ENCODE measurements around the gene NKX2-4.

NKX2-4 gene

DNA sequence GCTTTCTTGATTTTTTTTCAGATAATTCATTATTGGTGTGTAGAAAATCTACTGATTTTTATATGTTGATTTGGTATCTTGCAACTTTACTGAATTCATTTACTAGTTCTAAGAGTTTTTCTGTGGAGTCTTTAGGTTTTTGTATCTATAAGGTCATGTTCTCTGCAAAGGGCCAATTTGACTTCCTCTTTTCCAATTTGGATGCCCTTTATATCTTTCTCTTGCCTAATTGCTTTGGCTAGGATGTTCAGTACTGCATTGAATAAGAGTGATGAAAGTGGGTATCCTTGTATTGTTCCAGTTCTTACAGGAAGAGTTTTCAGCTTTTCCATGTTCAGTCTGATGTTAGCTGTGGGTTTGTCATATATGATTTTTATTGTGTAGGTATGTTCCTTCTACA is 14.4 kb upstream of the NKX2-4 start:
- no peak for FAIRE-seq
- DNase-seq (ENCODE audit: insufficient read length) = no peak
- TF ChIP-seq POLR2A (IDR thresholded peaks at IDR 0.05; ENCODE audit: low read depth, low read length) (no peak), TAF1 (IDR thresholded peaks at IDR 0.05; ENCODE audit: borderline replicate concordance, low read depth, low read length) (no peak), POLR2AphosphoS5 (IDR thresholded peaks at IDR 0.05; ENCODE audit: low read depth, low read length) (no peak)

DNA sequence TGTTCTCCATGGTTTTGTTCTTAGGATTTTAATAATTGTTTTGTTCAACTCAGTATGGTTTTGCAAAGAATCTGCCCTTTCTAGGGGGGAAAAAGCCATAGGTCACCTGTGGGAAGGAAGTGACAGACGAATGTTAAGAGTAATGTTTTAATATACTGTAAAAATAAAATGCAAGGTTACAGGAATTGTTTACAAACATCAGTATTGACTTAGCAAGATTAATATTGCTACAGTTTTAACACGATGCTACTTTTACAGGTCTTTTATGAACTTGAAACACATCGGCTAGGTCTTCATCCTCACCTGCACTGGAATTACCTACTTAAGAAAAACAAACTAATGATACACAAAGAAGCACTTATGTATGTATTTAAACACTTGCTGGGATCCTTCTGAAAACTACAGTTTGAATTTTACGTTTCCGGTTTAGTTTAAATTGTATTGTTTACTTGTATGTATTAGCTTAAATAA is 1.7 kb upstream of the NKX2-4 start:
- FAIRE-seq (no peak), DNase-seq (ENCODE audit: insufficient read length) (no peak)
- TF ChIP-seq POLR2A (IDR thresholded peaks at IDR 0.05; ENCODE audit: low read depth, low read length) (no peak), POLR2AphosphoS5 (IDR thresholded peaks at IDR 0.05; ENCODE audit: low read depth, low read length) (no peak), TAF1 (IDR thresholded peaks at IDR 0.05; ENCODE audit: borderline replicate concordance, low read depth, low read length) (no peak)

DNA sequence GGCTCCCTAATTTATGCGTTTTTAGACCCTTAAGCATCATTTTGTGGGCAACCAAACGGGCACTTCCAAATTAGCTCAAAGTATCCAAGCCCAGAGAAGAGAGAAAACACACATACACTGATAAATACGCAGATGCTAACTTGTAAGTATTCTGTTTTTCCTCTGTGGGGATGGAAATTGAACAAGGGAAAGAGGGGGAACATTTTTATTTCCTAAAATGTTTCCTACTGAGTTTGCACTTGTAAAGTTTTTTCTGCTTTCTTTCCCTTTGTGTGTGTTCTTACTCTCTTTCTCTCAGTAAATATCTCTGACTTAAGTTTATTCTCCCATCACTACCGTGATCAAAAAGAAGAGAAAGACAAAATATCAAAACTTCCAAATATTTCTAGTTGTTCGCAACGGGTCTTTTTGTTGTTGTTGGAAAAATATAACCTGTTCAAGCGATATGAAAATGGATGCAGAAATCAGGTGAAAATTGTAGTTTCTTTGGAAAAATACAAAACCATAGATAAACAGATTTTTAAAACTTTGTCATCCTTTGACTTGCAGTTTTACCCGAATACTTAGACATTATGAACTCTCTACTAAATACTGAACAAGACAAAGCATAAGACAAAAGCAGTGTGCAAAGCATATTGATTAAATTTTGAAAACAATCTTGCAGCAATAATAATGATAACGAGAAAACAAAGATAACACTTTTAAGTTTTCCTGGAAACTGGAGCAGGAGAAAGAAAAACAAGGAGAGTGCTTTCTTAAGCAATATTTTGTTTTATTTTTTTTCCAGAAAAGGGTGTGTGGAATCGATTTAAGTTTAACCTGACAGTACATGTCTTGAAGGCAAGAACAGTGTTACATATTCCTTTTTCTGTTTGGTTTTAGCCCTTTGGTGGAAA is 1.0 kb upstream of the NKX2-4 start:
- DNase-seq (ENCODE audit: insufficient read length) = no peak
- TF ChIP-seq POLR2A (IDR thresholded peaks at IDR 0.05; ENCODE audit: low read depth, low read length) = no peak

DNA sequence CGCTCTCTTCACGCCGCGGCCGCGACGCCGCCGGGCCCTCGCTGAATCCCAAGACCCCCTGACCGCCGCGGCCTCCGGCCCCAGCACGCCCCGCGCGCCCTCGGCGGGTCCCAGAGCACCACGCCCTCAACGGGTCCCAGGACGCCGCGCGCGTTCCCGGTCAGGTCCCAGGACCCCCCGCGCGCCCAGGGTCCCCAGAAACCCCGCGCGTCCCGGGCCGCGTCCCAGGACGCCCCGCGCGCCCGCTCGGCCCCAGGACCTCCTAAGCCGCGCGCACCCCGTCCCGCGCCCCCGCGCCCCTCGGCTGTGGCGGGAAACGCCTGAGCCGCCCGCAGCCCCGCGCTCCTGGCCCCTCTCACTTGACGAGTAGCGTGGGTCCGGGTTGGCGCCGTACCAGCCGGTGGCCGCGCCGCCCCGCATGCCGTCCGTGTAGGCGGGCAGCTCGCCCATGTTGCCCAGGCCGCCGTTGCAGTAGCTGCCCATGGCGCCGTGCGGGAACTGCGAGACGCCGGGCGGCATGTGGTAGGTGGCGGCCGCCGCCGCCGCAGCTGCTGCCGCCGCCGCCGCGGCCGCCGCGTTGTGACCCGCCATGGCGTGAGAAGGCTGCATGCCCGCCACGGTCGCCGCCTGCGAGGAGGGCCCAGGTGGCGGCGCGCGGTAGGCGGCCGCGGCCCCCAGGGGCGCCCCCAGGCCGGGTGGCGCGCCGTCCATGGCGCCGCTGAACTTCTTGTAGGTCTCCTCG is 556 bp downstream of the NKX2-4 start:
- DNase-seq (ENCODE audit: insufficient read length) (no peak), FAIRE-seq (no peak)
- TF ChIP-seq TAF1 (IDR thresholded peaks at IDR 0.05; ENCODE audit: borderline replicate concordance, low read depth, low read length) = no peak
- TF ChIP-seq POLR2A (IDR thresholded peaks at IDR 0.05; ENCODE audit: low read depth, low read length) = no peak
- TF ChIP-seq POLR2AphosphoS5 (IDR thresholded peaks at IDR 0.05; ENCODE audit: low read depth, low read length) = no peak

More for the DNA sequence above, 1.0 kb upstream of the NKX2-4 start:
- FAIRE-seq = no peak

DNA sequence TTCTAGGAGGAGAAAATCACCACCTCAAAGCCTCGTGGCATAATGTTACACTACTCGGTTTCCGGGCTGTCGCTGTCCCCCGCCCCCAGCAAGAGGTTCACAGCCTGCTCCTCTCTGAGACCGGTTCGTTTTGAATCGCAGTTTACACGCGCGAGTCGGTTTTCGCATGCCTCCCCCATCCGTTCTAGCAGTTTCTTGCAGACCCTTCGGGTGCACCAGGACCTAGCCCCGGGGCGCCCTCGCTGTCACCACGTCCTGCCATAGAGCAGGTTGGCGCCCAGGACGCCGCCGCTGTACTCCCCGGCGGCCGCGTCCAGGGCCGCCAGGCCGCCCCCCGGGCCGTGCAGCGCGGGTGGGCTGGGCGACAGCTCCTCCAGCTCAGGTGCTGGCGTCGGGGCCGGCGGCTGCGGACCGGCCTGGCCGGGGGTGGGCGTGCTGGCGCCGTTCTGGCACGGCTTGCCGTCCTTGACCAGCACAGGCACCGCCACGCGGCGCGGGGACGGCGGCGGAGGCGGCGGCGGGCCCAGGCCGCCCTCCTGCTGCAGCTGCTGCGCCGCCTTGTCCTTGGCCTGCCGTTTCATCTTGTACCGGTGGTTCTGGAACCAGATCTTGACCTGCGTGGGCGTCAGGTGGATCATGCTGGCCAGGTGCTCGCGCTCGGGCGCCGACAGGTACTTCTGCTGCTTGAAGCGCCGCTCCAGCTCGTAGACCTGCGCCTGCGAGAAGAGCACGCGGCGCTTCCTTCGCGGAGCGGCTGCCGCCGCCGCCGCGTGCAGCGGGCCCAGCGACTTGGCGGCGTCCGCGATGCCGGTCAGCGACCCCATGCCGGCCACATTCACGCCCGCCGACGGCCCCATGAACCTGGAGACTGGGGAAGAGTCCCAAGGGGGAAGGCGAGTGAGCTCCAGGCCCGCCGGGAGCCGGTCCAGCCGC is 1.4 kb downstream of the NKX2-4 start:
- FAIRE-seq (no peak), DNase-seq (ENCODE audit: insufficient read length) (no peak)
- TF ChIP-seq POLR2AphosphoS5 (IDR thresholded peaks at IDR 0.05; ENCODE audit: low read depth, low read length) = no peak
- no peak for TF ChIP-seq TAF1 (IDR thresholded peaks at IDR 0.05; ENCODE audit: borderline replicate concordance, low read depth, low read length)
- TF ChIP-seq POLR2A (IDR thresholded peaks at IDR 0.05; ENCODE audit: low read depth, low read length) = no peak

DNA sequence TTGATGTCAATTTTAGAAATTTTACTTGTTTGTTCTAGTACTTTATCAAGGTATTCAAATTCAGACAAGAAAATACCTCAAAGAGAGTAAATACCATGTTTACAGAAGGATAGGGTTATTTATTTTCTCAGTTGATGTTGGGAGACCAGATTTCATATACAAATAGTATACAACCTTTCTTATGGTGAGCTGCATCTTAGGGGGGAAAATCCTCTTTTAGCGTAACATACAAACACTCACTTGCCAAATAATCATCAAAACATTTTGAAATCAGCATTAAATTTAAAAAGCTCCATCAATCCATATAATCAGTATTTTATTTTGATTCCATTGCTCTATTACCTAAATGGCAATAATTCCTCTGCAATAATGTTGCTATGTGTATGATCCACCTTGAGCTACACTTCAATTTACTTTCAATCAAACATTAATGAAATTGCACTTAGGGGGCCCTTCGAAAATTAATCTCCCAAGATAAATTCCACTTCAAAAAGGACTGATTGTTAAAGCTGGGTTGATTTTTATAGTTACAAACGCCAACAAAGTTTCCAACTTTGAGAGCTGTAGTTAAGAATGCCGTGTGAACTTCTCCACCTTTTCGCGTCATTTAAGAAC is 2.2 kb downstream of the NKX2-4 start:
- no peak for TF ChIP-seq TAF1 (IDR thresholded peaks at IDR 0.05; ENCODE audit: borderline replicate concordance, low read depth, low read length)
- no peak for TF ChIP-seq POLR2A (IDR thresholded peaks at IDR 0.05; ENCODE audit: low read depth, low read length)
- no peak for TF ChIP-seq POLR2AphosphoS5 (IDR thresholded peaks at IDR 0.05; ENCODE audit: low read depth, low read length)
- DNase-seq (ENCODE audit: insufficient read length) = no peak

DNA sequence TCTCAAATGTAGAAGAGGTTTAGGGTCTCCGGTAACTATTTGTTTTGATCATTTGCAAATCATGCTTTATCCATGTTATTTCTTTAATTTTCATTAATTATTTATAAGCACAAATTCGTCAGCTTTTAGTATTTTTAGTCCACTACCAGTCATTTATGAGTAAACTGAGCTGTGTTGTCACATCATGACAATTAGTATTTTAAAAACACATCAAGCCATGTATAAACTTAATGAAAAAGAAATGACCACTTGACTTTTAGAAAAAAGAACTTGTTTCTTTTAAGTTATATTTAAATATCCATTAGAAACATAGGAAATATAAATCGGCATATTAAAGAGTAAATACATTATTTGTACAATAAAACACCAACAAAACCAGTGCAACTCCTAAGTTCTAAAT is 2.8 kb downstream of the NKX2-4 start:
- DNase-seq (ENCODE audit: insufficient read length) (no peak), FAIRE-seq (no peak)
- TF ChIP-seq TAF1 (IDR thresholded peaks at IDR 0.05; ENCODE audit: borderline replicate concordance, low read depth, low read length) (no peak), POLR2AphosphoS5 (IDR thresholded peaks at IDR 0.05; ENCODE audit: low read depth, low read length) (no peak), POLR2A (IDR thresholded peaks at IDR 0.05; ENCODE audit: low read depth, low read length) (no peak)

More for the DNA sequence above, 2.2 kb downstream of the NKX2-4 start:
- FAIRE-seq = no peak

DNA sequence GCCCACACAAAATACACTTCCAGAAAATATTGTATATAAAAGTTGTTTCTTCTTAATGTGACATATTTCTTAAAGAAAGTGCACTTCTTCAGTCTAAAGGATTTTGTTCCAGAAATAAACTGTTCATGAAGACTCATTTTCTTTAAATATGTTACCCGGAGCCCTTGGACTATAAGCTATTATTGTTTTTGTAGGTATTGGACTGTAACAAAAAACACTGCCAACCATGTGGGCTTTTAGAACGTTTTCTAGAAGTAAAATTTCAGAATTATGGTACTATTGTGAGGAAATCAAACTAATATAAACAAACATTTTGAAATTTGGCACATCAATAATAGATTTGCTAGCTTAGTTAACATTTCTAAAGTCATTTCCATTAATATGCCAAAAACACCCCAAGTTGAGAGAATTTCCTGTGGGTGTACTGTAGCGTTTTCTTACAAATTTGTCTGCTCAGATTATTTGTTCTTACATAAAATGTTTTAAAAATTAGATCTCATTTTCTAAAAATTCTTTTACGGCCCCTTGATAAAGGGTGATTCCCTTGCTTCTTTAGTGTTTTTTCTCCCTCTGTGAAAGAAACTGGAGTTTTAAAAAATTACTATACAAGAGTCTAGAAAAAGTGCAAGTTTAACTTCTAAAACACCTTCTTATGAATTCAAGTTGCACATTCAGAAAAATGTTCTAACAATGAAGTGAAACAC is 3.4 kb downstream of the NKX2-4 start:
- TF ChIP-seq POLR2AphosphoS5 (IDR thresholded peaks at IDR 0.05; ENCODE audit: low read depth, low read length) = no peak
- no peak for TF ChIP-seq TAF1 (IDR thresholded peaks at IDR 0.05; ENCODE audit: borderline replicate concordance, low read depth, low read length)
- TF ChIP-seq POLR2A (IDR thresholded peaks at IDR 0.05; ENCODE audit: low read depth, low read length) = no peak
- FAIRE-seq (no peak), DNase-seq (ENCODE audit: insufficient read length) (no peak)

DNA sequence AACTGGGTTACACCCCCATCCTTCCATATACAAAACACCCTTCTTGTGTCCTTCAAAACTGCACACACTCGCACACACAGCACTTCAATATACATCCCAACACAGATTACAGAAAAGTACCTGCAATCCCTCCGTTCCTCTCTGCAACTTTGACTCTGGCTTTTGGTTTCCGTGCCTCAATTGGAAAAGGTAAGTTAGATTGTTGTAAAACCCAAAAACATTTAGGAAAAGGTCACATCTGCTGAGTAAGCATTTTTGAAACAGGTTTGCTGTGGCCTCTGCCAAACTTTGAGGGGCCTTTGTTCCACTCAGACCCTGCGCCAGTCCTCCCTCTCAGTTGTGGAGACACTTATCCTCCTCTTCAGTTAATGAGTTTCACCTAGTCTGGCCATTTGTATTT is 4.2 kb downstream of the NKX2-4 start:
- FAIRE-seq (no peak), DNase-seq (ENCODE audit: insufficient read length) (no peak)
- TF ChIP-seq POLR2AphosphoS5 (IDR thresholded peaks at IDR 0.05; ENCODE audit: low read depth, low read length) = no peak
- TF ChIP-seq TAF1 (IDR thresholded peaks at IDR 0.05; ENCODE audit: borderline replicate concordance, low read depth, low read length) = no peak
- no peak for TF ChIP-seq POLR2A (IDR thresholded peaks at IDR 0.05; ENCODE audit: low read depth, low read length)

DNA sequence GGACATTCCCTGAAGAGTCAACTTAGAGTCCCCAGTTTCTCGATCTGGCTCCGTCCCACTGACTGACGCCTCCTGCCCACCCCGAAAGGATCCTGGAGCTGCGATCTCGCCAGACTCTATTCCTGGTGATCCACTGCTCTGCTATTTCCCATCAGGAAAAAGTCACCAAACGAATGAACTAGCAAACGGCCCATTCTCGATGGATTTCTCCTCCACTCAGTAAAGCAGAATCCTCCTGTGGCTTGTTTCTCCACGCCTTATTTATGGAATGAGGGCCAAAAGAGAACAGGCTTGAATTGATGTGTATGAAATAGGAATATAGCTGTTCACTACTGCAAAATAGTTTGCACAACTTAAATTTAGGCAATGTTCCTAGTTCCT is 5.4 kb downstream of the NKX2-4 start:
- TF ChIP-seq POLR2A (IDR thresholded peaks at IDR 0.05; ENCODE audit: low read depth, low read length) (no peak), TAF1 (IDR thresholded peaks at IDR 0.05; ENCODE audit: borderline replicate concordance, low read depth, low read length) (no peak), POLR2AphosphoS5 (IDR thresholded peaks at IDR 0.05; ENCODE audit: low read depth, low read length) (no peak)
- no peak for FAIRE-seq

More for the DNA sequence above, 5.4 kb downstream of the NKX2-4 start:
- DNase-seq (ENCODE audit: insufficient read length) = no peak

All from GM12892 (cell line).